Left renal cortex interstitium (tissue), 4 donors: ENCODE measurements around the gene BCKDHA. TPM values are rescaled to one million over a fixed set of nuclear protein-coding genes. Genes with fewer than 3 reads are reported as not detected.
"Not testable (repeated sequence)": the region's sequence is repeated elsewhere in the genome, so short reads cannot be mapped to it uniquely, and the experiment has no call there.

ENCODE experiments used
- DNase-seq, 4 donors: peaks; one replicate each; pipeline ENCODE4 v3.0.0-alpha.2; 2013; ENCODE audit warnings: low read depth in 4 of 4, low spot score in 2 of 4, missing footprints in 1 of 4
- polyA plus RNA-seq, 4 donors: library from polyadenylated mRNA; unstranded; fragments of 120-200 nt; gene quantifications; one replicate each; pipeline ENCODE4 v1.2.1, GENCODE V29; 2013; ENCODE audit not compliant: insufficient read length in 4 of 4

The BCKDHA gene
- polyA plus RNA-seq, 4 donors, result 32.9 to 60.7 (median 48.0) TPM

DNA sequence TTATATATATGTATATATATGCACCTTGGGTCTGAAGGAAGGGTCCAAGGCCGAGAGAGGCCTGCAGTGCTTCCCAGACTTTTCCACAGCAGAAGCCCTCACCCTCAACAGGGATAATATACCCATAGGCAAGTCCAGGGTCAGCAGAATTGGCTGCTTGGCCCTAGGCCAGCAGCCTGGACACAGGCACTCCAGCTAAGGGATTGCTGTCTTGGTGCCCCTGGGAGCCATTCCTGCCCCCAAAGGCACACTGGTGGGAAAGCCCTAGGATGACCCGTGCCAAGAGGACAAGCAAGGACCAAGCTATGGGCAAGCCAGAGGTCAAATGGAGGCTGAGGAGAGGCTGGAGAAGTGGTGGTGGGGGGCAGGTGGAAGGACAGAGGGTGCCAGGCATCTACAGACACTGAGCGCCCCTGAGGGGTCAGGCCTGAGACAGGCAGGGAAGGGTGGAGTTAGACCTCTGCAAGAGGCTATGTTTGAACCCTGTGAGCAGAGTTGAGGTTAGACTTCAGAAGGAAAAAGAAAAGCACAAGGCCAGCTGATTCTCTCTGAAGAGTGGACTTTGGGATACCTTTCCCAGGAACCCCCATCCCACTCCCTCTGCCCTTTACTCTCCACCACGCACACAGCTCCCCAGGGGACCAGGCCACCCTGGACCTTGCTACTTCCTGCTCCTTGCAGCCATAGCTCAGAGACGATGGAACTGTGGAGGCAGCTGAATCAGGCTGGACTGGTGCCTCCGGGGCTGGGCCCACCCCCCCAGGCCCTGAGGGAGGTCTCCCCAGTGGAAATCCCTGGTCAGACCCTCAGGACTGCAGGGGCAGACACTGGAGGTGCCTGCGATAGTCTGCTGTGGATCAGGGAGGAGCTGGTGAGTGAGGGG, 45.1 kb downstream of the BCKDHA start, which contains the start of gene ERICH4:
Gene ERICH4, plus strand, starts transcription at position 684 of the 883 bp plus-strand sequence. Its CDS starts 14 bp downstream, at position 698.
- no peak for DNase-seq

DNA sequence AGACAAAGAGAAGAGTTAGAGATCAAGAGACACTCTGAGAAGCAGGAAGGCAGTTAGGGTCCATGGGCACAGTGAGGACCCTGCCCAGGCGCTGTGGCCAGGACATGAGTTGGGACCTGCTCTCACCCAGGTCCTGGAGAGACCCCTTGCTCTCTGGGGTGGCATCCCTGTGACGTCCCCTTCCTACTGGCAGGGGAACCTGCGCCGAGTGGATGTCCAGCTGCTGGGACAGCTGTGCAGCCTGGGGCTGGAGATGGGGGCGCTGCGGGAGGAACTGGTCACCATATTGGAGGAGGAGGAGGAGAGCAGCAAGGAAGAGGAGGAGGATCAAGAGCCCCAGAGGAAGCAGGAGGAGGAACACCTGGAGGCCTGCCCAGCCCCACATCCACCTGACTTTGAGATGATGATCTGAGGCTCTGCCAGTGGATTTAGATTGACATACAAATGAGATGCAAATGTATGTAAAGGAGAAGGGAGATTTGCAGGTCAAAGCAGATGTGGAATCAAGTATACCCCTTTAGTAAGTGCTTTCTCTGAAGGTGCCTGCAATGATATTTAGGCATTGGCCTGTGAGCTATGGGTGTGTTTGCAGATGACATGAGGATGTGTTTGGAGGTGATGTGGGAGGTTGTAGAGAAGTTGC, 46.3 kb downstream of the BCKDHA start:
- no peak for DNase-seq

DNA sequence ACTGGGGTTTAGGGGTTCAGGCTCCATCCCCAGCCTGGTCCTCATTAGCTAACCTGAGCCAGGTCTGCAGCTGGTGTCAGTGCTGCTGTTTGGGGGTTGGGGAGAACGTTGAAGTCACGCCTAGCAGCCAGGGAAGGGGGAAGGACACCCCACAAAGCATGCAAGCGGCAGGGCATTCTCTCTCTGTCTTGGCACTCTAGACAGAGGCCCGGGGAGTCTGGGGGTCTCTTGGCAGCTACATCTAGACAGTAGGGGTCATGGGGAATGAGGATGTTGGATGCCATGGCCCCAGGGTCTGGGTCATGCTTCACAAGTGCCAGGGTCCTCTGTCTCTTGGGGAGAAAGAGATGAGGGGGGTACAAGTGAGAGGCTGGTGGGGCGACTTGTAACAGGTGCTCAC, 48.0 kb downstream of the BCKDHA start:
- no peak for DNase-seq

DNA sequence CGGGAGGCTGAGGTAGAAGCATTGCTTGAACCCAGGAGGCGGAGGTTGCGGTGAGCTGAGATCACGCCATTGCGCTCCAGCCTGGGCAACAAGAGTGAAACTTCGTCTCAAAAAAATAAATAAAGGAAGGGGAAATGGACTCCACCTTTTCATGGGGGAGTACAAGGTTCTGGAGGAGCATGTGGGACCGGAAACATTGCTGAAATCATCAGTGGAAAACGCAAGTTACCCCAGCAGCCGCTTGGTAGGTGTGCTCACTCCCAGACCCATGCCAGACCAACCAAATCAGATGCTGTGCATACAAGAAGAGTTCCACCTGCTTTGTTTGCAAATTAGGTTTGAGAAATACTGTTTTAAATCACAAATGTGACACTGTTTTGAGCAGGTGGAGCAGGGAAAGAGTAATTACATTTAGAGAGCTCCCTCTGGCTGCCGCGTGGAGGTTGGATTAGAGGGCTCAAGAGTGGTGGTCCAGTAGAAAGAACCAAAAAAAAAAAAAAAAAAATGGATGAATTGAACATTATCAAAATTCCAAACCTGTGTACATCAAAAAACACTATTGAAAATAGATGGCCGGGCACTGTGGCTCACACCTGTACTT, 50.2 kb downstream of the BCKDHA start:
- no peak for DNase-seq

DNA sequence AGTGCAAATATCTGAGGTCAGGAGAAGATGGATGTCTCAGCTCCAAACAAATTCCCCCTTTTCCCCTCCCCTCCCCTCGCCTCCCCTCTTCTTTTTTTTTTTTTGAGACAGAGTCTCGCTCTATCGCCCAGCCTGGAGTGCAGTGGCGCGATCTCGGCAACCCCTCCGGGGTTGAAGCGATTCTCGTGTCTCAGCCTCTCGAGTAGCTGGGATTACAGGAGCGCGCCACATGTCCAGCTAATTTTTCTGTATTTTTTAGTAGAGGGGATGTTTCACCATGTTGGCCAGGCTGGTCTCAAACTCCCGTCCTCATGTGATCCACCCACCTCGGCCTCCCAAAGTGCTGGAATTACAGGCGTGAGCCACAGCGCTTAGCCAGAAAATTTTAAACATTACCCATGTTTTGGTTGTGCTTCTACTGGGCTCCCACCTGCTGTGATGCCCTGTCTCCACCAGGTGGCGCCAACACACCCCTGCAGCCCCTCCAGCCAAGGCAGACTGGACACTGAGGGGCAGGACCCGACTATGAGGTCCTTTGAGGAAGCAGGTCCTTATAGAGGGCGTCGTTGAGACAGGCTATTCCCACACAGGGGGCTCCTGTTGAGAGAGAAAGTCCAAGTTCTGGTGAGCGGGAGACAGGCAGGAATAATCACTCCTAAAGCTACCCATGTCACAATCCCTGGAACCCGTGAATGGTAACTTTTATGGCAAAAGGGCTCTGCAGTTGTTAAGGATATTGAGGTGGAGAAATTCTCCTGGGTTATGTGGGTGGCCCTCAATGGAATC, 51.7 kb downstream of the BCKDHA start:
- DNase-seq, result peak in 2 of 4 donors; percentile 42 to 57

DNA sequence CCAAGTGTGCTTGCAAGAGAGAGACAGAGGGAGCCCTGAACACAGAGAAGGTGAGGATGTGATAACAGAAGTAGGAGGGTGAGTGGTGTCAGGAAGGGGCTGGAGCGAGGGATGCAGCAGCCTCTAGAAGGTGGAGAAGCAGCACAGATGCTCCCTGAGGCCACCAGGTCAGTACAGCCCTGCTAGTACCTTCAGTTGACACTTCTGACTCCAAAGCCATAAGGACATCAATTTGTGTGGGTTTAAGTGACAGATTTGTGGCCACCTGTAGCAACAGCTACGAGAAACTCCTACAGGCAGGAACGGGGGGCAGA, 52.2 kb downstream of the BCKDHA start:
- no peak for DNase-seq

DNA sequence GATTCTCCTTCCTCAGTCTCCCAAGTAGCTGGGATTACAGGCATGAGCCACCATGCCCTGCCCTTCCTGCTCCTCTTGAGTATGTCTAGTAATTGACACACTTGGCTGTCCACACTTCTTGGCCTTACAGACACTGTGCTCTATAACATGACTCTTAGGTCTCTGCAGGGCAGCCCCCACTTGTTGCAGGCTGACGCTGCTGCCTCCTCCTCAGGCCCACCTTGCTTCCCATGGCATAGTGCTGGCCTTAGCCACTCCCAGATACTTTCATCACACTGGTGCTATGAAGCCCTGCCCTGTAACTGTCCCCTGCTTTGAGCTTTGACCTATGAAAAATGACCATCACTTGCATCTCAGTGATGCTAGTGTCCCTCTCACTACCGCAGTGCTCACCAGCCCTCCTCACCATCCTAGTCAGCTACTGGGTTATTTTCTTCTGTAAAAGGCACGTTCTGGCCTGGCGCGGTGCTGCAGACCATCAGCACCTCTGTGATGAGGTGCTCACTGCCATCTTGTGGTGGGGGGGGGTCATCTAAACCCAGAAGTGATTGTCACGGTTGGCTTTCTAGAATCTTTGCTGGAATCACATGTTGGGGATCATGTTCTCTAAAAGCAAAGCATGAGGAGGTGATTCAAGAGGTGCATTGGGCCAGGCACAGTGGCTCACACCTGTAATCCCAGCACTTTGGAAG, 55.1 kb downstream of the BCKDHA start:
- DNase-seq, result no peak

DNA sequence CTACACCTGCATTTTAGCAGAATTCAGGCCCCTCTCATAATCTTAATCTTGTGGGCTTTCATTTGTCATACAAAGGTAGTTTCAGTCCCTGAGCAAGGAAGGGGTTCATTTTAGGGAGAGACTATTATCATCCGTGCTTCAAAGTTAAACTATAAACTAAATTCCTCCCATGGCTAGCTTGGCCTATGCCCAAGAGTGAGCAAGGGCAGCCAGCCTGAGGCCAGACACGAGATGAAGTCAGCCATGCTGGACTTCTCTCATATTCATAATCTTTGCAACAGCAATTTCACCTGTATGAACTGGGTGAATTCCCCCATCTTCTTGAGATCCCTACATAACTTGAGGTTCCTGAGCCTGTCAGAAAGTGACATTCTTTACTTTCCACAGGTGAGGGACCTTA, 58.3 kb downstream of the BCKDHA start:
- no peak for DNase-seq

DNA sequence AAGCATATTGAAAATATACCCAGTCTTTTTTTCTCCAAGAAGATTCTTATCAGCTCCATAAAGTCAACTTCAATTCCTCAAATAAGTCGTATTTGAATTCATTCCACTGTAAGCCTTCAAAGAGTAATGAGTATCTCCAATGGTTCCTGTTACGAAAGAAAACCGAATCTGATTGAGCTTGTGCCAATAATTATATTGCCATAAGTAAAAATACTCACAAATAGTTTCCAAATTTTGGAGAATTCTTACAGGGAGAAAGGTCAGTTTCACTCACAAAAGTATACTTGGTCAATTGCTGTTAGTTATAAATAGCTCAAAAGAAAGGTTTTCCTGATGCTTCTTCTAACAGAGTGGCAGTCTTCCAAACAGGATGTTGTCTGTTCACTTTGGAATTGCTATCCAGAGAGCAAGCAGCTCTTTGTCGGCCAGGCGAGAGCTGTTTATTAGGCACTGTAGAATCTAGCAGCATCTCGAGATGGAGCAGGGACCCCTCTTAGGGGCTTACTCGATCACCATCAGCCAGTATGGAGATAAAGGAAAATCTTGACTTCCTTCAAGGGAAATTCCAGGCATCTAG, 58.8 kb downstream of the BCKDHA start:
- DNase-seq, result peak in 1 of 4 donors; percentile 17

DNA sequence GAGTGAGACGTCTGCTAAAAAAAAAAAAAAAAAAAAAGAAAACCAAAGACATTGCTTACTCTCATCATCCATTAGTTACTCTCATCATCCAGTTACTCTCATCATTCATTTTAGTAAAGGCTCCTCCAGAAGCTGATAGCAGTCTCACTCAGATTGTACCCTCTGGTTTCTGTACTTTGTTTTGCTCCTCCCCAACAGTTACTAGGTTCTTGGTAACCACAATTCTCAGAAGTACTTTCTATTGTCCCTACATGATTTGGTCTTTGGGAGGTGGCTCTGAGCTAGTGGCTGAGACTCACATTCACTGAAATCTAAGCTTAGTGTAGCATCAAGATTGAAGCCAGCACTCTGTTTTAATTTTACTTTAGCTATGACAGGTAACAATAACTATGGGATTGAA, 59.6 kb downstream of the BCKDHA start:
- DNase-seq, result no peak

DNA sequence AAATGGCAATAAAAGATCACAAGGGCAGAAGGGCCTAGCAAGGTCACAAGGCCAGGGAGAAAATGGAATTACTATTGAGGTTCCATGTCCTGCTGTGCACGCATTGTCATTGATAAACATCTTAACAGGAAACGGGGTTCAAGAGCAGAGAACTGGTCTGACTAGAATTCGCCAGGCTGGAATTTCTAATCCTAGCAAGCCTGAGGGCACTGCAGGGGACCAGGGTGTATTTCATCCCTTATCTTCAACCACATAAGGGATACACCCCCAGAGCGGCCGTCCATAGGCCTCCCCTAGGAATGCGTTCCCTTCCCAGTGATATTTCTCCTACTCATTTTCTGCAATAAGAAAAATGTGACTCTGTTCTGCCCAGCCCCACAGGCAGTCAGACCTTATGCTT, 64.9 kb downstream of the BCKDHA start:
- DNase-seq, result no peak

DNA sequence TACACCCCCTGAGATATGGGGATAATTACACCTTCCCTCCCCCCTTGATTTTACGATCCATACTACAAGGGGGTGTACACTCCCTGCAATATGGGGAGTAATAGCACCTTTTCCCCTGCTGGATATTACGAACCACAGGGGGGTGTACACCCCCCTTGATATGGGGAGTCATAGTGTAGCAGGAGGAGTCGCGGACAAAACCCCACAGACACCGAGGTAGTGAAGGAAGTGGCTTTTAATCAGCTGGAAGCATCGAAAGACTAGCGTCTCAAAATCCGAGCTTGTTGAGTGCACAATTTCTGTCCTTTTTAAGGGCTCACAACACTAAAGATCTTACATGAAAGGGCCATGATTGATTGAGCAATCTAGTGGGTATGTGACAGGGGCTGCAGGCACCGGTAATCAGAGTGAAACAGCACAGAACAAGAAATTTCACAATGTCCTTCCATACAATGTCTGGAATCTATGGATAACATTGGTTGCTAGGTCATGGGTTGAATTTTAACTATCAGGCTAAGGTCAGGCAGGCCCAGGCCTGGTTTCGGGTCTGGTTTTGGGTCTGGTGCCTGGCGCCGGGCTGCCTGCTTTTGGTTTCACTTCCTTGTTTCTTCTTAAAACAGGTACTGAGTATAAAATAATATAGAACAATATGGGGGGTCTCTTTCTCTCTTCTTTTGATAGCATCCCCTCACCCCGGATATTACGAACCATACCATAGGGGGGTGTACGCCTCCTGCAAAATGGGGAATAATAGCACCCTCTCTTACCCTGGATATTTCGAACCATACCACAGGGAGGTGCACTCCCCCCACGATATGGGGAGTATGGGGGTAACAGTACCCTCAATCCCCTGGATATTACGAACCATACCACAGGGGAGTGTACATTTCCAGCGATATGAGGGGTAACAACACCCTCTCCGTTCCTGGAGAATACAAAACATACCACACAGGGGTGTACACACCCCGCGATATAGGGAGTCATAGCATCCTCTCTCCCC, 65.9 kb downstream of the BCKDHA start:
- DNase-seq, result not testable (repeated sequence)

Other genes with a start within 250 kb of the BCKDHA start
- gene CYP2S1, start 204.6 kb upstream of the BCKDHA start, polyA plus RNA-seq, result under 1 TPM; 0.32 to 0.52 (median 0.41) TPM
- gene AXL, start 178.6 kb upstream of the BCKDHA start, polyA plus RNA-seq, result 10 to 100 TPM; 31.7 to 34.1 (median 32.0) TPM
- gene HNRNPUL1, start 133.4 kb upstream of the BCKDHA start, polyA plus RNA-seq, result 100 to 1,000 TPM; 192 to 227 (median 205) TPM
- gene CCDC97, start 87.6 kb upstream of the BCKDHA start, polyA plus RNA-seq, result 10 to 100 TPM; 30.8 to 40.1 (median 34.1) TPM
- 10 to 100 TPM; 25.6 to 33.4 (median 30.1) TPM for gene TGFB1, start 43.9 kb upstream of the BCKDHA start, polyA plus RNA-seq
- 10 to 100 TPM in 1 of 4 donors, 1 to 10 TPM in 3; 6.7 to 11.4 (median 9.1) TPM for gene B9D2, start 33.7 kb upstream of the BCKDHA start, polyA plus RNA-seq
- gene TMEM91, start 21.3 kb upstream of the BCKDHA start, polyA plus RNA-seq, result 10 to 100 TPM in 3 of 4 donors, 1 to 10 TPM in 1; 7.7 to 30.2 (median 18.2) TPM
- gene EXOSC5, start 459 bp upstream of the BCKDHA start, polyA plus RNA-seq, result 10 to 100 TPM; 16.1 to 23.4 (median 19.3) TPM
- 1 to 10 TPM; 2.9 to 6.7 (median 4.6) TPM for gene B3GNT8, start 29.6 kb downstream of the BCKDHA start, polyA plus RNA-seq
- gene DMAC2, start 42.1 kb downstream of the BCKDHA start, polyA plus RNA-seq, result 10 to 100 TPM; 55.6 to 66.6 (median 62.1) TPM
- 1 to 10 TPM; 1.4 to 6.8 (median 5.6) TPM for gene ERICH4, start 45.3 kb downstream of the BCKDHA start, polyA plus RNA-seq
- 1 to 10 TPM; 1.1 to 2.1 (median 1.4) TPM for gene CEACAM21, start 178.3 kb downstream of the BCKDHA start, polyA plus RNA-seq
- gene CEACAM4, start 229.3 kb downstream of the BCKDHA start, polyA plus RNA-seq, result under 1 TPM in 3 of 4 donors, not detected in 1; 0.11 to 0.22 (median 0.14) TPM